C4-2B (cell line): ENCODE results near the gene TMPRSS9.

Experiments used
- CTCF ChIP-seq: fragments of 450-650 bp; conservative IDR thresholded peaks from 2 replicates; pipeline ENCODE4 v1.5.1; 2017; ENCODE audit warnings: mild to moderate bottlenecking
- ZFX ChIP-seq: fragments of 450-650 bp; IDR thresholded peaks from 2 replicates; pipeline ENCODE4 v1.6.1; 2017

GRCh38 chr19:2454962-2455850 is 95.1 kb downstream of the TMPRSS9 start:
- TF ChIP-seq CTCF: no peak
- TF ChIP-seq ZFX: no peak
